Measurements from ENCODE around the gene KIF6. TPM values are rescaled to one million over a fixed set of nuclear protein-coding genes. Genes with fewer than 3 reads are reported as not detected.

Gene KIF6
- total RNA-seq, 2 experiments from 2014 or later, result 0.31 TPM; not detected in 1

GRCh38 chr6:39353698-39354315 is 371.4 kb downstream of the KIF6 start:
- H3K27ac Mint-ChIP-seq, result no peak overlapping the region
- no peaks in the 10 kb centered on the region for H3K9me3 Mint-ChIP-seq
- CTCF ChIA-PET, result no interaction called here
- H3K4me3 Mint-ChIP-seq, result no peak overlapping the region
- DNase-seq, result no peak
- H3K36me3 Mint-ChIP-seq, result no peaks in the 10 kb centered on the region
- POLR2A ChIA-PET, result no interaction called here
- H3K27me3 Mint-ChIP-seq, result no peaks in the 10 kb centered on the region
- intact Hi-C loops (cut with micrococcal nuclease), result no loop called here
- H3K4me1 Mint-ChIP-seq (ENCODE audit: low read depth), result no peaks in the 10 kb centered on the region

DNA sequence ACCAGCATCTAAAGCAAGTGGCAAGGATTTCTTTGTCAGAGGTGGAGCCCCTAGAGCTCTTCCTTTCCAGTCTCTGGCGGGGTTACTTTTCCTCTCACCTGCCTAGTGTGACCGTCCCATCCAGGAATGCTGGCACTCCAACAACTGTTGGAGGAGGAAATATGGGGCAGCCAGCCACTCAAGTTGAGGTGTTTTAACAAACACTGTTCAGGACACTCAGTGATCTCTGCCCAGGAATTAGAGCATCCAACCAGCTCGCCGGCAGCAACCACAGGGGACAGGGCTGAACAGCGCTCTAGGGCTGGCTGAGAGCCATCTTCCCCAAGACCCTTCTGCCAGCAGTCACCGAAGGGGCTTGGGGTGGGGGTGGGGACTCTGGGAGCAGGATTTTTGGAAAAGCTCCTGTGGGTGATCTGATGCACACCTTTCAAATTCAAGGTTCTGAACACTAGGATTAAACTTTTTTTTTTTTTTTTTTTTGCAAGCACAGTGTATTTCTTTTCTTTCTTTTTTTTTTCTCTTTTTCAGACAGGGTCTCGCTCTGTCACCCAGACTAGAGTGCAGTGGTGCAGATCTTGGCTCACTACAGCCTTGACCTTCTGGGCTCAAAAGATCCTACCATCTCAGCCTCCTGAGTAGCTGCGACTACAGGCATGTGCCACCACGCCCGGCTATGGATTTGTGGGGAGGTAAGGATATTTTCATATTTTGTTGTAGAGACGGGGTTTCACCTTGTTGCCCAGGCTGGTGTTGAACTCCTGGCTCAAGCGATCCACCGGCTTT is 374.3 kb downstream of the KIF6 start:
- H3K4me3 Mint-ChIP-seq, result no peak overlapping the region
- H3K36me3 Mint-ChIP-seq, result no peaks in the 10 kb centered on the region
- ChIA-PET CTCF (interaction anchor here (0.9 to 1.7 kb wide), 2 partner anchors 10 to 11 kb away, joined by 3 to 4 read pairs; no protein-coding TSS in a partner anchor), POLR2A (no interaction called here)
- intact Hi-C loops (cut with micrococcal nuclease), result no loop called here
- H3K4me1 Mint-ChIP-seq (ENCODE audit: low read depth), result no peaks in the 10 kb centered on the region
- no peaks in the 10 kb centered on the region for H3K27me3 Mint-ChIP-seq
- no peaks in the 10 kb centered on the region for H3K9me3 Mint-ChIP-seq
- no peak overlapping the region for H3K27ac Mint-ChIP-seq
- no peak for DNase-seq

- POLR2A ChIA-PET, result no interaction called here
- CTCF ChIA-PET, result interaction anchor here (0.9 to 1.4 kb wide), 4 partner anchors 10 to 181 kb away, joined by 3 to 4 read pairs (median 4); no protein-coding TSS in a partner anchor
- H3K36me3 Mint-ChIP-seq, result no peaks in the 10 kb centered on the region
Observed at GRCh38 chr6:39348740-39349139, 376.5 kb downstream of the KIF6 start.

GRCh38 chr6:39347906-39348585 is 377.2 kb downstream of the KIF6 start:
- Mint-ChIP-seq H3K27ac (no peak overlapping the region), H3K4me1 (ENCODE audit: low read depth) (no peaks in the 10 kb centered on the region)

More at GRCh38 chr6:39348740-39349139, 376.5 kb downstream of the KIF6 start:
- no peaks in the 10 kb centered on the region for H3K4me1 Mint-ChIP-seq (ENCODE audit: low read depth)
- no peak for DNase-seq
- H3K4me3 Mint-ChIP-seq, result no peak overlapping the region
- intact Hi-C loops (cut with micrococcal nuclease), result no loop called here
- no peaks in the 10 kb centered on the region for H3K9me3 Mint-ChIP-seq
- no peaks in the 10 kb centered on the region for H3K27me3 Mint-ChIP-seq
- no peak overlapping the region for H3K27ac Mint-ChIP-seq

GRCh38 chr6:39347206-39347605 is 378.0 kb downstream of the KIF6 start:
- Mint-ChIP-seq H3K27me3 (no peaks in the 10 kb centered on the region), H3K4me1 (ENCODE audit: low read depth) (no peaks in the 10 kb centered on the region), H3K27ac (no peak overlapping the region), H3K9me3 (no peaks in the 10 kb centered on the region), H3K4me3 (no peak overlapping the region), H3K36me3 (no peaks in the 10 kb centered on the region)
- intact Hi-C loops (cut with micrococcal nuclease), result no loop called here
- CTCF ChIA-PET, result interaction anchor here (0.7 to 1.5 kb wide), 4 partner anchors 12 to 546 kb away, joined by 3 to 4 read pairs (median 3); no protein-coding TSS in a partner anchor
- DNase-seq, result no peak
- POLR2A ChIA-PET, result no interaction called here

More at GRCh38 chr6:39347906-39348585, 377.2 kb downstream of the KIF6 start:
- H3K4me3 Mint-ChIP-seq, result no peak overlapping the region
- intact Hi-C loops (cut with micrococcal nuclease), result no loop called here
- DNase-seq, result peak; percentile 71
- ChIA-PET CTCF (interaction anchor here (0.9 to 1.4 kb wide), 5 partner anchors 10 to 181 kb away, joined by 3 to 4 read pairs (median 3); no protein-coding TSS in a partner anchor), POLR2A (no interaction called here)
- no peaks in the 10 kb centered on the region for H3K27me3 Mint-ChIP-seq
- no peaks in the 10 kb centered on the region for H3K36me3 Mint-ChIP-seq
- H3K9me3 Mint-ChIP-seq, result no peaks in the 10 kb centered on the region

- Mint-ChIP-seq H3K4me1 (ENCODE audit: low read depth) (no peaks in the 10 kb centered on the region), H3K4me3 (no peak overlapping the region), H3K9me3 (no peaks in the 10 kb centered on the region), H3K27me3 (no peaks in the 10 kb centered on the region), H3K27ac (no peak overlapping the region), H3K36me3 (no peaks in the 10 kb centered on the region)
- DNase-seq, result no peak
- CTCF ChIA-PET, result interaction anchor here (0.6 kb wide), 1 partner anchor 8 kb away, joined by 3 read pairs; no protein-coding TSS in a partner anchor
- intact Hi-C loops (cut with micrococcal nuclease), result no loop called here
- POLR2A ChIA-PET, result no interaction called here
Observed at GRCh38 chr6:39344821-39345280, 380.4 kb downstream of the KIF6 start.

DNA sequence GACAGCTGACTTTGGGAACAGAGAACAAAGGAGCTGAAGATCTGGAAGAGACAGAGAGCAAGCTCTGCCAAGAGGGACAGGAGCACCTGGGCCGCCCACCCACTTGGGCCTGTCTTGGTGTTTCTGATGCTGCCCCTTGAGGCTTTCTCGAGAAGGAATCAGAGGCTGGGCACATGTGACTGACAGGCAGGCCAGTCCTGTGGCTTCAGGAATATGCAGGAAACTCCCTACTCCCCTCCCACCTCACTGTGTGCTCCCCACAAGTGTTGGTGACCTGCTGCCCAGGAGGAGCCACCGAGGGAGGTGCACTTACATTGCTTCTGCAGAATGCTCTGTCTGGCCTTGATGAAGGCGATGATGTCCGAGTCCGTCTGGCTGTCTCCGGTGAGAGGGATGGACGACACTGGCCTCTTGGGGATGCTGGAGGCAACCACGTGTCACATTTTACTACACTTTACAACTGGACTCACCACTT is 381.8 kb downstream of the KIF6 start:
- Mint-ChIP-seq H3K4me1 (ENCODE audit: low read depth) (no peaks in the 10 kb centered on the region), H3K36me3 (no peaks in the 10 kb centered on the region), H3K9me3 (no peaks in the 10 kb centered on the region), H3K27ac (no peak overlapping the region), H3K27me3 (peaks cover 4% of the 10 kb centered on the region), H3K4me3 (no peak overlapping the region)
- no peak for DNase-seq
- ChIA-PET POLR2A (no interaction called here), CTCF (no interaction called here)
- intact Hi-C loops (cut with micrococcal nuclease), result no loop called here

DNA sequence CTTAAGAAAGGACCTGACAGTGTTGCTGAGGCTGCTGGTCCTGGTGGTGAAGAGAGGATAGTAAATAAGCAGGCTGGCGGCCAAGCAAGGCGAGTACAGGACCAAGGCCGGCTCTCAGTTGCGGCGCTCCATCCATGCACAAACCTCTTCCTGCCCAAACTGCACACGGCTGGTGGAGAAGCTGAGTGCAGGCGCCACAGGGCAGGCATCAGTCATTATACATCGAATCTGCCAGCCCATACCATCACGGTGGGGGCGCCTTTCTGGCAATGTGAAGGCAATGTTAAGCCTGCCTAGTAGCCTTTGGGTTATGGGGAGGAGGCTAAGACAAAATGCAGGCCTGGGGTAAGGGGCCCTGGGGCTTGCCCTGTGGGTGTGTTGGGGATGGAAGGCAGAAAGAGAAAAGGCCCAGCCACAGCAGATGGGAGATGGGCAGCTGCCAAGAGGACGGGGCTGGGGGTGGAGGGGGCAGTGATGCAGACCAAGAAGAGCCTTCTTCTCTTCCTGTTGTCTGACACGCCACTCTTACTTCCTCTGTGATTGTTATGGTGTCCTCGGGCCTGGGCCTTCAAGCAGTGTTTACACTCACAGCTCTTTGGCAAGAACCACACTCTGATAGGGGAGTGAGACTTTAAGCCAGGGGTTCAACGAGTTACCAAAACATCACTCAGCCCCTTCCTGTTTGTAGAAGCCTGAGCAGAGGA is 382.4 kb downstream of the KIF6 start:
- ChIA-PET POLR2A (no interaction called here), CTCF (interaction anchor here (0.6 kb wide), 1 partner anchor 20 kb away, joined by 3 read pairs; no protein-coding TSS in a partner anchor)
- Mint-ChIP-seq H3K9me3 (no peaks in the 10 kb centered on the region), H3K36me3 (no peaks in the 10 kb centered on the region), H3K4me1 (ENCODE audit: low read depth) (no peaks in the 10 kb centered on the region), H3K4me3 (no peak overlapping the region), H3K27ac (no peak overlapping the region), H3K27me3 (peaks cover 10% of the 10 kb centered on the region)
- intact Hi-C loops (cut with micrococcal nuclease), result no loop called here
- DNase-seq, result no peak

- no peak for DNase-seq
- Mint-ChIP-seq H3K27me3 (peaks cover 14% of the 10 kb centered on the region), H3K36me3 (no peaks in the 10 kb centered on the region), H3K9me3 (no peaks in the 10 kb centered on the region), H3K27ac (no peak overlapping the region), H3K4me3 (no peak overlapping the region), H3K4me1 (ENCODE audit: low read depth) (no peaks in the 10 kb centered on the region)
- POLR2A ChIA-PET, result no interaction called here
- CTCF ChIA-PET, result interaction anchor here (0.6 kb wide), 1 partner anchor 21 kb away, joined by 3 read pairs; no protein-coding TSS in a partner anchor
- intact Hi-C loops (cut with micrococcal nuclease), result no loop called here
Observed at GRCh38 chr6:39341937-39342336, 383.3 kb downstream of the KIF6 start.

- Mint-ChIP-seq H3K27ac (no peak overlapping the region), H3K4me3 (no peak overlapping the region), H3K9me3 (no peaks in the 10 kb centered on the region), H3K36me3 (no peaks in the 10 kb centered on the region), H3K27me3 (peaks cover 14% of the 10 kb centered on the region), H3K4me1 (ENCODE audit: low read depth) (peaks cover 1% of the 10 kb centered on the region)
- ChIA-PET CTCF (interaction anchor here (1.0 to 1.3 kb wide), 2 partner anchors 9 to 21 kb away, joined by 3 to 4 read pairs; no protein-coding TSS in a partner anchor), POLR2A (no interaction called here)
- intact Hi-C loops (cut with micrococcal nuclease), result no loop called here
- no peak for DNase-seq
Observed at GRCh38 chr6:39341352-39341751, 383.9 kb downstream of the KIF6 start.

- Mint-ChIP-seq H3K36me3 (no peaks in the 10 kb centered on the region), H3K4me3 (no peak overlapping the region), H3K27me3 (peaks cover 14% of the 10 kb centered on the region), H3K27ac (no peak overlapping the region), H3K4me1 (ENCODE audit: low read depth) (peaks cover 7% of the 10 kb centered on the region), H3K9me3 (no peaks in the 10 kb centered on the region)
- intact Hi-C loops (cut with micrococcal nuclease), result no loop called here
- ChIA-PET CTCF (interaction anchor here (1.0 to 1.3 kb wide), 2 partner anchors 11 to 22 kb away, joined by 3 to 4 read pairs; no protein-coding TSS in a partner anchor), POLR2A (no interaction called here)
- DNase-seq, result no peak
Observed at GRCh38 chr6:39339868-39340550, 385.2 kb downstream of the KIF6 start.
